Measurements from ENCODE around the gene PPP3CB. TPM values are rescaled to one million over a fixed set of nuclear protein-coding genes. Genes with fewer than 3 reads are reported as not detected.
A peak's percentile ranks its signal among the peaks of the same experiment; 100 is the strongest.

Gene PPP3CB
- total RNA-seq, 1 donor from 2014 or later, result 47.0 TPM

GRCh38 chr10:73433538-73433867, 62.3 kb downstream of the PPP3CB start, which contains the start of gene MSS51:
MSS51 (minus strand) TSS chr10:73433561; CDS start chr10:73428284, 5,277 bp downstream.
- Histone ChIP-seq H3K9me3 (ENCODE audit: low read depth) (no peaks in the 10 kb centered on the region), H3K27ac (peak within 1 kb of the TSS; percentile 35), H3K4me1 (peaks cover 9% of the 10 kb centered on the region), H3K9ac (no peak within 1 kb of the TSS), H3F3A (ENCODE audit: low read depth) (peaks cover 4% of the 10 kb centered on the region), H3K79me2 (ENCODE audit: low read depth) (no peaks in the 10 kb centered on the region), H3K4me2 (no peak within 1 kb of the TSS), H4K20me1 (ENCODE audit: low read depth) (no peaks in the 10 kb centered on the region), H3K4me3 (no peak within 1 kb of the TSS), H3K27me3 (no peaks in the 10 kb centered on the region), H2AFZ (replicated peaks) (no peak within 1 kb of the TSS), H3K36me3 (peaks cover 4% of the 10 kb centered on the region)
- Mint-ChIP-seq H3K4me1 (no peaks in the 10 kb centered on the region), H3K9me3 (no peaks in the 10 kb centered on the region), H3K27ac (peak within 1 kb of the TSS; percentile 72), H3K4me3 (no peak within 1 kb of the TSS), H3K27me3 (ENCODE audit: insufficient read depth, low read depth) (no peaks in the 10 kb centered on the region), H3K36me3 (peaks cover 2% of the 10 kb centered on the region)
- DNase-seq (ENCODE audit: low spot score), result peak; percentile 19
- TF ChIP-seq EZH2phosphoT487 (IDR thresholded peaks at IDR 0.05), result no peak
- TF ChIP-seq CTCF (IDR thresholded peaks at IDR 0.05), result no peak
- no peak for TF ChIP-seq EZH2 (IDR thresholded peaks at IDR 0.05)

DNA sequence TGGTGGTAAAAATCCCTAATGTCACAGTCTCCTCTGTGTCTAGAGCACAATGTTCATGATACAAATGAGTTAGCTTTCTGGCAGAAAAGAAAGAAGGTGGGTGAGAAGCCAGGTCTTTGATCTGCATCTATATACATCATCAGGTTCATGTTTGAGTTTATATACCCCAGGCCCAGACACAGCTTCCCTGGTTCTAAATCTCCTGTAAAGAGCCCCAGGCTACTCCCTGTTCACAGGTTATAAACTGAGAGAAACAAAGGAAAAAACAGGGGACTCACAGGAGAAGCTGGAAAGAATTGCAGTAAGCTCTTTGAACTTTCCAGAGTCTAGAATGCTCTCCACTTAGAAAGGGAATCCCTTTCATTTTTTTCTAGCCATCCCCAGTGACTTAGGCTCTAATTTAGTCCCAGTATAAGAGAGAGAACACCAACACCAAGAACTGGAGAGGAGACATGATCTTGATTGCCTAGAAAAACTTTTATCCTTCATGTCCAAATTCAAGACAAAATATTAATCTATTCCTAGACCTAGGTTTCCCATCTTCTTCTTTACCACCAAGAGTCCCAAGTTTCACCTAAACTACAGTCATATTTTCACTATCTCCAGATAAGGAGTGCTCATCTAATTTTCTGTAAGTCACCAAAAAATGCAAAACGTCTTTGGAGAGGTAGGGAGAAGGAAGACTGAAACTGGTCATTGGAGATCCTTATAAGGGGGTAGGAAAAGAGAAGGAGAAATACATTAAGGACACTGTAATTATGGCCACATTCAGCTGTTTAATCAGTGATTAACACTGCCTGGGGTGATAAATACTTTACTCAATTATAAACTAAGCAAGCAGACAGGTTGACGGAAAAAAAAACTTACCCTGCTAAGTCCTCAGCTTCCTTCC, 62.9 kb downstream of the PPP3CB start:
- Histone ChIP-seq H3K27me3 (no peaks in the 10 kb centered on the region), H4K20me1 (ENCODE audit: low read depth) (no peaks in the 10 kb centered on the region), H3K79me2 (ENCODE audit: low read depth) (no peaks in the 10 kb centered on the region), H3K9ac (no peak overlapping the region), H3K36me3 (peaks cover 4% of the 10 kb centered on the region), H3F3A (ENCODE audit: low read depth) (peaks cover 4% of the 10 kb centered on the region), H3K27ac (peak overlapping the region; percentile 35), H3K4me1 (peaks cover 9% of the 10 kb centered on the region), H3K9me3 (ENCODE audit: low read depth) (no peaks in the 10 kb centered on the region), H3K4me3 (no peak overlapping the region), H2AFZ (replicated peaks) (no peak overlapping the region), H3K4me2 (no peak overlapping the region)
- Mint-ChIP-seq H3K27me3 (ENCODE audit: insufficient read depth, low read depth) (no peaks in the 10 kb centered on the region), H3K4me3 (no peak overlapping the region), H3K27ac (peak overlapping the region; percentile 72), H3K36me3 (peaks cover 2% of the 10 kb centered on the region), H3K4me1 (no peaks in the 10 kb centered on the region), H3K9me3 (no peaks in the 10 kb centered on the region)
- no peak for TF ChIP-seq EZH2phosphoT487 (IDR thresholded peaks at IDR 0.05)
- TF ChIP-seq EZH2 (IDR thresholded peaks at IDR 0.05), result no peak
- no peak for TF ChIP-seq CTCF (IDR thresholded peaks at IDR 0.05)
- no peak for DNase-seq (ENCODE audit: low spot score)

DNA sequence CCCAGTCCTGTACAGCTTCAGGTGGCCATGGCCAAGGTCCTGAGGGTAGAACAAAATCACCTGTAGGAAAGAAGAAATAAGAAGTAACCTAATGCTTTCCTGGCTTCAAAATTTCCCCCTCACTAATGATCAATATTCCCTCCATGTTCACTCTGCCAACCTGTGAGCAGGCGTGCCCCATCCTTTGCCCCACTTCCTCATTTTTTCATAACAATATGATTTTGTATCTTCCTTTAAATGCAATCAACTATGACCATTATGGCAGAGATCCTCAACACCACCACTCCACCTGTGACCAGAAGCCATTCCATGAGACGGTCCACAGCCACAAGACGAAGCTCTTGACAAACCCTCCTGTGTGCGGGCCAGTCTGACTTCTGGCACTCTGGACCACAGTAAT, 69.5 kb downstream of the PPP3CB start:
- Histone ChIP-seq H3K4me2 (no peak overlapping the region), H3F3A (ENCODE audit: low read depth) (no peaks in the 10 kb centered on the region), H3K4me1 (no peaks in the 10 kb centered on the region), H3K79me2 (ENCODE audit: low read depth) (no peaks in the 10 kb centered on the region), H4K20me1 (ENCODE audit: low read depth) (no peaks in the 10 kb centered on the region), H2AFZ (replicated peaks) (no peak overlapping the region), H3K27me3 (no peaks in the 10 kb centered on the region), H3K4me3 (no peak overlapping the region), H3K9me3 (ENCODE audit: low read depth) (no peaks in the 10 kb centered on the region), H3K36me3 (no peaks in the 10 kb centered on the region), H3K9ac (no peak overlapping the region), H3K27ac (no peak overlapping the region)
- Mint-ChIP-seq H3K9me3 (no peaks in the 10 kb centered on the region), H3K36me3 (peaks cover 20% of the 10 kb centered on the region), H3K4me1 (no peaks in the 10 kb centered on the region), H3K27ac (no peak overlapping the region), H3K27me3 (ENCODE audit: insufficient read depth, low read depth) (no peaks in the 10 kb centered on the region), H3K4me3 (no peak overlapping the region)
- DNase-seq (ENCODE audit: low spot score), result no peak
- TF ChIP-seq EZH2phosphoT487 (IDR thresholded peaks at IDR 0.05), result no peak
- no peak for TF ChIP-seq CTCF (IDR thresholded peaks at IDR 0.05)
- no peak for TF ChIP-seq EZH2 (IDR thresholded peaks at IDR 0.05)

Measured in neural progenitor cell (in vitro differentiated cells).